Measurements from ENCODE around the gene LPO.

The LPO gene

GRCh38 chr17:58229384-58229783 lies 9.0 kb upstream of the LPO start:
- no peak for DNase-seq (ENCODE audit: low spot score)

GRCh38 chr17:58229881-58230280 lies 8.5 kb upstream of the LPO start:
- no peak for DNase-seq (ENCODE audit: low spot score)

GRCh38 chr17:58231641-58232040 lies 6.7 kb upstream of the LPO start:
- DNase-seq (ENCODE audit: low spot score): no peak

GRCh38 chr17:58232707-58233156 lies 5.7 kb upstream of the LPO start:
- DNase-seq (ENCODE audit: low spot score): no peak

- DNase-seq (ENCODE audit: low spot score): no peak
Measured at GRCh38 chr17:58233543-58233942, 4.8 kb upstream of the LPO start.

- DNase-seq (ENCODE audit: low spot score): no peak
Measured at GRCh38 chr17:58234512-58234911, 3.9 kb upstream of the LPO start.

GRCh38 chr17:58235821-58236220 lies 2.6 kb upstream of the LPO start:
- DNase-seq (ENCODE audit: low spot score): no peak

- no peak for DNase-seq (ENCODE audit: low spot score)
Measured at GRCh38 chr17:58236394-58236793, 2.0 kb upstream of the LPO start.

GRCh38 chr17:58239987-58240386 lies 1.6 kb downstream of the LPO start:
- no peak for DNase-seq (ENCODE audit: low spot score)

- no peak for DNase-seq (ENCODE audit: low spot score)
Measured at GRCh38 chr17:58242171-58242784, 3.9 kb downstream of the LPO start.

- no peak for DNase-seq (ENCODE audit: low spot score)
Measured at GRCh38 chr17:58244963-58245362, 6.6 kb downstream of the LPO start.

- no peak for DNase-seq (ENCODE audit: low spot score)
Measured at GRCh38 chr17:58245428-58246103, 7.2 kb downstream of the LPO start.

- DNase-seq (ENCODE audit: low spot score): no peak
Measured at GRCh38 chr17:58246104-58246740, 7.8 kb downstream of the LPO start.

- DNase-seq (ENCODE audit: low spot score): no peak
Measured at GRCh38 chr17:58246781-58247180, 8.4 kb downstream of the LPO start.

- no peak for DNase-seq (ENCODE audit: low spot score)
Measured at GRCh38 chr17:58247511-58248363, 9.4 kb downstream of the LPO start.

GRCh38 chr17:58248955-58249269 lies 10.5 kb downstream of the LPO start:
- DNase-seq (ENCODE audit: low spot score): no peak

GRCh38 chr17:58249270-58250133 lies 11.1 kb downstream of the LPO start:
- DNase-seq (ENCODE audit: low spot score): peak; percentile 47

GRCh38 chr17:58250344-58251011 lies 12.1 kb downstream of the LPO start:
- no peak for DNase-seq (ENCODE audit: low spot score)

- no peak for DNase-seq (ENCODE audit: low spot score)
Measured at GRCh38 chr17:58252141-58252540, 13.8 kb downstream of the LPO start.

- DNase-seq (ENCODE audit: low spot score): no peak
Measured at GRCh38 chr17:58253082-58253481, 14.7 kb downstream of the LPO start.

GRCh38 chr17:58254803-58255202 lies 16.4 kb downstream of the LPO start:
- no peak for DNase-seq (ENCODE audit: low spot score)

Measured in LoVo (cell line).